ENCODE results near the gene DNMT3A.

- TF ChIP-seq EZH2 (IDR thresholded peaks at IDR 0.05; ENCODE audit: low read depth, unreplicated experiment): no peak
- TF ChIP-seq POLR2AphosphoS5 (IDR thresholded peaks at IDR 0.05; ENCODE audit: low read depth): no peak
- TF ChIP-seq CTCF (conservative IDR thresholded peaks at IDR 0.05; ENCODE audit: low read depth in 2 of 2): no peak
- no peak for TF ChIP-seq EZH2phosphoT487 (IDR thresholded peaks at IDR 0.05; ENCODE audit: unreplicated experiment)
- no peak for TF ChIP-seq JUNB (IDR thresholded peaks at IDR 0.05; ENCODE audit: unreplicated experiment)
- no peak for TF ChIP-seq REST (IDR thresholded peaks at IDR 0.05; ENCODE audit: unreplicated experiment)
- TF ChIP-seq CREB1 (CRISPR knock-in tag; IDR thresholded peaks at IDR 0.05; ENCODE audit: low read depth): no peak
- TF ChIP-seq, protein P1, sequence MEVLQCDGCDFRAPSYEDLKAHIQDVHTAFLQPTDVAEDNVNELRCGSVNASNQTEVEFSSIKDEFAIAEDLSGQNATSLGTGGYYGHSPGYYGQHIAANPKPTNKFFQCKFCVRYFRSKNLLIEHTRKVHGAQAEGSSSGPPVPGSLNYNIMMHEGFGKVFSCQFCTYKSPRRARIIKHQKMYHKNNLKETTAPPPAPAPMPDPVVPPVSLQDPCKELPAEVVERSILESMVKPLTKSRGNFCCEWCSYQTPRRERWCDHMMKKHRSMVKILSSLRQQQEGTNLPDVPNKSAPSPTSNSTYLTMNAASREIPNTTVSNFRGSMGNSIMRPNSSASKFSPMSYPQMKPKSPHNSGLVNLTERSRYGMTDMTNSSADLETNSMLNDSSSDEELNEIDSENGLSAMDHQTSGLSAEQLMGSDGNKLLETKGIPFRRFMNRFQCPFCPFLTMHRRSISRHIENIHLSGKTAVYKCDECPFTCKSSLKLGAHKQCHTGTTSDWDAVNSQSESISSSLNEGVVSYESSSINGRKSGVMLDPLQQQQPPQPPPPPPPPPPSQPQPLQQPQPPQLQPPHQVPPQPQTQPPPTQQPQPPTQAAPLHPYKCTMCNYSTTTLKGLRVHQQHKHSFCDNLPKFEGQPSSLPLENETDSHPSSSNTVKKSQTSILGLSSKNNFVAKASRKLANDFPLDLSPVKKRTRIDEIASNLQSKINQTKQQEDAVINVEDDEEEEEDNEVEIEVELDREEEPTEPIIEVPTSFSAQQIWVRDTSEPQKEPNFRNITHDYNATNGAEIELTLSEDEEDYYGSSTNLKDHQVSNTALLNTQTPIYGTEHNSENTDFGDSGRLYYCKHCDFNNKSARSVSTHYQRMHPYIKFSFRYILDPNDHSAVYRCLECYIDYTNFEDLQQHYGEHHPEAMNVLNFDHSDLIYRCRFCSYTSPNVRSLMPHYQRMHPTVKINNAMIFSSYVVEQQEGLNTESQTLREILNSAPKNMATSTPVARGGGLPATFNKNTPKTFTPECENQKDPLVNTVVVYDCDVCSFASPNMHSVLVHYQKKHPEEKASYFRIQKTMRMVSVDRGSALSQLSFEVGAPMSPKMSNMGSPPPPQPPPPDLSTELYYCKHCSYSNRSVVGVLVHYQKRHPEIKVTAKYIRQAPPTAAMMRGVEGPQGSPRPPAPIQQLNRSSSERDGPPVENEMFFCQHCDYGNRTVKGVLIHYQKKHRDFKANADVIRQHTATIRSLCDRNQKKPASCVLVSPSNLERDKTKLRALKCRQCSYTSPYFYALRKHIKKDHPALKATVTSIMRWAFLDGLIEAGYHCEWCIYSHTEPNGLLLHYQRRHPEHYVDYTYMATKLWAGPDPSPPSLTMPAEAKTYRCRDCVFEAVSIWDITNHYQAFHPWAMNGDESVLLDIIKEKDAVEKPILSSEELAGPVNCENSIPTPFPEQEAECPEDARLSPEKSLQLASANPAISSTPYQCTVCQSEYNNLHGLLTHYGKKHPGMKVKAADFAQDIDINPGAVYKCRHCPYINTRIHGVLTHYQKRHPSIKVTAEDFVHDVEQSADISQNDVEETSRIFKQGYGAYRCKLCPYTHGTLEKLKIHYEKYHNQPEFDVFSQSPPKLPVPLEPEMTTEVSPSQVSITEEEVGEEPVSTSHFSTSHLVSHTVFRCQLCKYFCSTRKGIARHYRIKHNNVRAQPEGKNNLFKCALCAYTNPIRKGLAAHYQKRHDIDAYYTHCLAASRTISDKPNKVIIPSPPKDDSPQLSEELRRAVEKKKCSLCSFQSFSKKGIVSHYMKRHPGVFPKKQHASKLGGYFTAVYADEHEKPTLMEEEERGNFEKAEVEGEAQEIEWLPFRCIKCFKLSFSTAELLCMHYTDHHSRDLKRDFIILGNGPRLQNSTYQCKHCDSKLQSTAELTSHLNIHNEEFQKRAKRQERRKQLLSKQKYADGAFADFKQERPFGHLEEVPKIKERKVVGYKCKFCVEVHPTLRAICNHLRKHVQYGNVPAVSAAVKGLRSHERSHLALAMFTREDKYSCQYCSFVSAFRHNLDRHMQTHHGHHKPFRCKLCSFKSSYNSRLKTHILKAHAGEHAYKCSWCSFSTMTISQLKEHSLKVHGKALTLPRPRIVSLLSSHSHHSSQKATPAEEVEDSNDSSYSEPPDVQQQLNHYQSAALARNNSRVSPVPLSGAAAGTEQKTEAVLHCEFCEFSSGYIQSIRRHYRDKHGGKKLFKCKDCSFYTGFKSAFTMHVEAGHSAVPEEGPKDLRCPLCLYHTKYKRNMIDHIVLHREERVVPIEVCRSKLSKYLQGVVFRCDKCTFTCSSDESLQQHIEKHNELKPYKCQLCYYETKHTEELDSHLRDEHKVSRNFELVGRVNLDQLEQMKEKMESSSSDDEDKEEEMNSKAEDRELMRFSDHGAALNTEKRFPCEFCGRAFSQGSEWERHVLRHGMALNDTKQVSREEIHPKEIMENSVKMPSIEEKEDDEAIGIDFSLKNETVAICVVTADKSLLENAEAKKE (CRISPR knock-in tag; IDR thresholded peaks at IDR 0.05): no peak
Measured at GRCh38 chr2:25234738-25235137, 107.0 kb downstream of the DNMT3A start.

All from GM23338 (cell line).